ENCODE data around the gene KLHL7. TPM values are rescaled to one million over a fixed set of nuclear protein-coding genes. Genes with fewer than 3 reads are reported as not detected.

KLHL7 gene
- polyA plus RNA-seq, 2 of the 4 experiments (the other 2 are of a cell fraction), result 23.3 to 45.4 TPM

DNA sequence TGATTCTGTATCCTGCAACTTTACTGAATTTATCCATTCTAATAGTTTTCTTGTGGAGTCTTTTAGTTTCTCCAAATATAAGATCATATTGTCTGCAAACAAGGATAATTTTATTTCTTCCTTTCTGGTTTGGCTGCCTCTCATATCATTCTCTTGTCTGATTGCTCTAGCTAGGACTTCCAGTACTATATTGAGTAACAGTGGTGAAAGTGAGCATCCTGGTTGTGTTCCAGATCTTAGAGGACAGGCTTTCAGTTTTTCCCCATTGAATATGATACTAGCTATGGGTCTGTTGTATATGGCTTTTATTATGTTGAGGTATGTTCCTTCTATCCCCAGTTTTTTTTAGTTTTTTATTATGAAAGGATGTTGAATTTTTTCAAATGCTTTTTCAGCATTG is 28.2 kb downstream of the KLHL7 start:
- DNase-seq (ENCODE audit: low read depth in 1 of 2, low spot score in 1 of 2) (no peak), FAIRE-seq (no peak), ATAC-seq (no peak)
- TF ChIP-seq, protein P1, sequence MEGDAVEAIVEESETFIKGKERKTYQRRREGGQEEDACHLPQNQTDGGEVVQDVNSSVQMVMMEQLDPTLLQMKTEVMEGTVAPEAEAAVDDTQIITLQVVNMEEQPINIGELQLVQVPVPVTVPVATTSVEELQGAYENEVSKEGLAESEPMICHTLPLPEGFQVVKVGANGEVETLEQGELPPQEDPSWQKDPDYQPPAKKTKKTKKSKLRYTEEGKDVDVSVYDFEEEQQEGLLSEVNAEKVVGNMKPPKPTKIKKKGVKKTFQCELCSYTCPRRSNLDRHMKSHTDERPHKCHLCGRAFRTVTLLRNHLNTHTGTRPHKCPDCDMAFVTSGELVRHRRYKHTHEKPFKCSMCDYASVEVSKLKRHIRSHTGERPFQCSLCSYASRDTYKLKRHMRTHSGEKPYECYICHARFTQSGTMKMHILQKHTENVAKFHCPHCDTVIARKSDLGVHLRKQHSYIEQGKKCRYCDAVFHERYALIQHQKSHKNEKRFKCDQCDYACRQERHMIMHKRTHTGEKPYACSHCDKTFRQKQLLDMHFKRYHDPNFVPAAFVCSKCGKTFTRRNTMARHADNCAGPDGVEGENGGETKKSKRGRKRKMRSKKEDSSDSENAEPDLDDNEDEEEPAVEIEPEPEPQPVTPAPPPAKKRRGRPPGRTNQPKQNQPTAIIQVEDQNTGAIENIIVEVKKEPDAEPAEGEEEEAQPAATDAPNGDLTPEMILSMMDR (IDR thresholded peaks at IDR 0.05), result no peak
- TF ChIP-seq, protein P2, sequence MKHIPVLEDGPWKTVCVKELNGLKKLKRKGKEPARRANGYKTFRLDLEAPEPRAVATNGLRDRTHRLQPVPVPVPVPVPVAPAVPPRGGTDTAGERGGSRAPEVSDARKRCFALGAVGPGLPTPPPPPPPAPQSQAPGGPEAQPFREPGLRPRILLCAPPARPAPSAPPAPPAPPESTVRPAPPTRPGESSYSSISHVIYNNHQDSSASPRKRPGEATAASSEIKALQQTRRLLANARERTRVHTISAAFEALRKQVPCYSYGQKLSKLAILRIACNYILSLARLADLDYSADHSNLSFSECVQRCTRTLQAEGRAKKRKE (CRISPR knock-in tag; IDR thresholded peaks at IDR 0.05; ENCODE audit: low read depth), result no peak
- TF ChIP-seq PHF8 (IDR thresholded peaks at IDR 0.05; ENCODE audit: borderline replicate concordance, low read depth), result no peak
- TF ChIP-seq RARB (CRISPR knock-in tag; IDR thresholded peaks at IDR 0.05), result no peak
- no peak for TF ChIP-seq MAFK (IDR thresholded peaks at IDR 0.05; ENCODE audit: partially characterized antibody)
- TF ChIP-seq JUN (IDR thresholded peaks at IDR 0.05), result no peak
- TF ChIP-seq RAD21 (conservative IDR thresholded peaks at IDR 0.05 in 1 of 2, IDR thresholded peaks at IDR 0.05 in 1 of 2), result no peak
- TF ChIP-seq POLR2A (IDR thresholded peaks at IDR 0.05; ENCODE audit: low read length), result no peak
- TF ChIP-seq, protein P3, sequence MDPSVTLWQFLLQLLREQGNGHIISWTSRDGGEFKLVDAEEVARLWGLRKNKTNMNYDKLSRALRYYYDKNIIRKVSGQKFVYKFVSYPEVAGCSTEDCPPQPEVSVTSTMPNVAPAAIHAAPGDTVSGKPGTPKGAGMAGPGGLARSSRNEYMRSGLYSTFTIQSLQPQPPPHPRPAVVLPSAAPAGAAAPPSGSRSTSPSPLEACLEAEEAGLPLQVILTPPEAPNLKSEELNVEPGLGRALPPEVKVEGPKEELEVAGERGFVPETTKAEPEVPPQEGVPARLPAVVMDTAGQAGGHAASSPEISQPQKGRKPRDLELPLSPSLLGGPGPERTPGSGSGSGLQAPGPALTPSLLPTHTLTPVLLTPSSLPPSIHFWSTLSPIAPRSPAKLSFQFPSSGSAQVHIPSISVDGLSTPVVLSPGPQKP (IDR thresholded peaks at IDR 0.05; ENCODE audit: low read depth, low read length), result no peak
- no peak for TF ChIP-seq MAZ (IDR thresholded peaks at IDR 0.05; ENCODE audit: borderline replicate concordance, low read depth, low read length)
- POLR2A ChIA-PET, result no interaction called here
- H3K4me1 ChIP-seq, result no peaks in the 10 kb centered on the region
- no peak overlapping the region for H3K27ac ChIP-seq
- H3K4me2 ChIP-seq, result no peak overlapping the region
- H3K9me3 ChIP-seq, result no peaks in the 10 kb centered on the region
- CTCF ChIA-PET, result no interaction called here
- no peak overlapping the region for H3K4me3 ChIP-seq

DNA sequence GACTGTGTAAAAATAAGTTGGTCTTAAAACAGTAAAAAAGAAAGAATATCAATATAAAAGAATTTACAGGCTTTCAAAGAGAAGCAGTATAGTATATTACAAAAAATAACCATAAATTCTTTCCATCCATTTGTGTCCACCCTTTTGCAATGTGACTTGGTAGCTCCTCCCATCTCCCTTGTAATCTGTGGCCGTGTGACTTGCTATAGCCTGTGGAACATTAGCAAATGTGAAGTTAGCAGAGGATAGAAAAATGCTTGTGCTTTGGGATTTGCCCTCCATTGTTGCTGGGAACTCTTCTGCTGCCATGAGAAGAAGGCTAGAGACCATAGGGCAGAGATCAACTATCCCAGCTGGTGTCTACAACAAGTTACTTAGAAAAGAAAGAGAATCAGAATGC is 30.2 kb downstream of the KLHL7 start:
- CTCF ChIA-PET, result no interaction called here
- DNase-seq (ENCODE audit: low read depth in 1 of 2, low spot score in 1 of 2), result no peak
- POLR2A ChIA-PET, result no interaction called here
- ATAC-seq, result no peak
- TF ChIP-seq GATA3 (IDR thresholded peaks at IDR 0.05; ENCODE audit: borderline replicate concordance) (no peak), ZC3H11A (IDR thresholded peaks at IDR 0.05) (no peak), HOXB5 (CRISPR knock-in tag; IDR thresholded peaks at IDR 0.05) (no peak), RFX5 (IDR thresholded peaks at IDR 0.05) (no peak), CBX8 (IDR thresholded peaks at IDR 0.05) (no peak), HOXB13 (CRISPR knock-in tag; IDR thresholded peaks at IDR 0.05; ENCODE audit: low read depth) (no peak), EP300 (IDR thresholded peaks at IDR 0.05) (no peak), MAFK (IDR thresholded peaks at IDR 0.05; ENCODE audit: partially characterized antibody) (no peak), TP53 (CRISPR knock-in tag; IDR thresholded peaks at IDR 0.05) (no peak), HOXA7 (CRISPR knock-in tag; IDR thresholded peaks at IDR 0.05) (no peak), ZSCAN20 (CRISPR knock-in tag; IDR thresholded peaks at IDR 0.05) (no peak), NPAS2 (CRISPR knock-in tag; IDR thresholded peaks at IDR 0.05; ENCODE audit: borderline replicate concordance) (no peak), SREBF2 (IDR thresholded peaks at IDR 0.05) (no peak), NFE2L2 (conservative IDR thresholded peaks at IDR 0.05; ENCODE audit: low read length) (no peak)
- TF ChIP-seq, protein P3 (IDR thresholded peaks at IDR 0.05; ENCODE audit: low read depth, low read length), result no peak
- TF ChIP-seq, protein P4, sequence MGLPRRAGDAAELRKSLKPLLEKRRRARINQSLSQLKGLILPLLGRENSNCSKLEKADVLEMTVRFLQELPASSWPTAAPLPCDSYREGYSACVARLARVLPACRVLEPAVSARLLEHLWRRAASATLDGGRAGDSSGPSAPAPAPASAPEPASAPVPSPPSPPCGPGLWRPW (IDR thresholded peaks at IDR 0.05), result no peak
- TF ChIP-seq, protein P5, sequence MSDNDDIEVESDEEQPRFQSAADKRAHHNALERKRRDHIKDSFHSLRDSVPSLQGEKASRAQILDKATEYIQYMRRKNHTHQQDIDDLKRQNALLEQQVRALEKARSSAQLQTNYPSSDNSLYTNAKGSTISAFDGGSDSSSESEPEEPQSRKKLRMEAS (IDR thresholded peaks at IDR 0.05), result no peak
- WGBS (ENCODE audit: missing lambda C conversion rate), result 47% methylated on average over 1 of the region's 1 CpG
- H3K4me2 ChIP-seq, result no peak overlapping the region
- H3K27ac ChIP-seq, result no peak overlapping the region
- no peaks in the 10 kb centered on the region for H3K4me1 ChIP-seq
- no peak overlapping the region for H3K4me3 ChIP-seq
- FAIRE-seq, result no peak
- no peaks in the 10 kb centered on the region for H3K9me3 ChIP-seq
